Liver (tissue), 9 donors: ENCODE data around the gene NDOR1. TPM values are rescaled to one million over a fixed set of nuclear protein-coding genes. Genes with fewer than 3 reads are reported as not detected.

Experiments used
- DNase-seq: peaks from one replicate; pipeline ENCODE4 v3.0.0-alpha.2; 2017; ENCODE audit warnings: low spot score
- H3K27ac ChIP-seq, 2 donors: one replicate each; pipeline ENCODE4 v1.7.0; 2013; ENCODE audit warnings: inconsistent platforms in 2 of 2, low read length in 2 of 2, control low read depth in 1 of 2, low read depth in 1 of 2, mild to moderate bottlenecking in 1 of 2
- H3K27me3 ChIP-seq, 4 donors: one replicate each; pipeline versions ENCODE4 v1.6.1 to v1.7.0; 2013; ENCODE audit warnings: low read length in 3 of 4, inconsistent platforms in 1 of 4, mild to moderate bottlenecking in 1 of 4, moderate library complexity in 1 of 4; ENCODE audit not compliant: control insufficient read depth in 4 of 4, insufficient read depth in 4 of 4
- H3K36me3 ChIP-seq, 4 donors: one replicate each; pipeline versions ENCODE4 v1.6.1 to v1.7.0; 2013; ENCODE audit warnings: low read length in 3 of 4, mild to moderate bottlenecking in 3 of 4, low read depth in 1 of 4, moderate library complexity in 1 of 4; ENCODE audit not compliant: control insufficient read depth in 4 of 4, insufficient read depth in 3 of 4
- H3K4me1 ChIP-seq, 4 donors: one replicate each; pipeline versions ENCODE4 v1.6.1 to v1.7.0; 2013; ENCODE audit warnings: low read length in 3 of 4, mild to moderate bottlenecking in 3 of 4, moderate library complexity in 1 of 4; ENCODE audit not compliant: control insufficient read depth in 4 of 4, insufficient read depth in 4 of 4
- H3K4me3 ChIP-seq, 3 donors: one replicate each; pipeline versions ENCODE4 v1.6.1 to v1.7.0; 2013; ENCODE audit warnings: low read length in 3 of 3, control low read depth in 1 of 3, low read depth in 1 of 3, mild to moderate bottlenecking in 1 of 3
- H3K9ac ChIP-seq, 2 donors: one replicate each; pipeline ENCODE4 v1.7.0; 2013; ENCODE audit warnings: low read length in 2 of 2, mild to moderate bottlenecking in 2 of 2, moderate library complexity in 2 of 2, control low read depth in 1 of 2, low read depth in 1 of 2
- H3K9me3 ChIP-seq, 4 donors: one replicate each; pipeline versions ENCODE4 v1.6.1 to v1.7.0; 2013; ENCODE audit warnings: low read length in 3 of 4; ENCODE audit not compliant: control insufficient read depth in 4 of 4
- FOXA1 ChIP-seq: IDR thresholded peaks from 2 replicates; pipeline ENCODE4 v1.6.1; 2016; ENCODE audit warnings: antibody characterized with exemption
- FOXA2 ChIP-seq: IDR thresholded peaks from 2 replicates; pipeline ENCODE4 v1.6.1; 2016; ENCODE audit warnings: antibody characterized with exemption
- HNF4A ChIP-seq, 2 donors: conservative IDR thresholded peaks; 2 replicates each; pipeline ENCODE4 v1.6.1; 2016; ENCODE audit warnings: antibody characterized with exemption in 2 of 2, mild to moderate bottlenecking in 2 of 2
- MAX ChIP-seq: IDR thresholded peaks from 2 replicates; pipeline ENCODE4 v1.6.1; 2016; ENCODE audit warnings: antibody characterized with exemption
- NR2F2 ChIP-seq: IDR thresholded peaks from 2 replicates; pipeline ENCODE4 v1.6.1; 2016; ENCODE audit warnings: antibody characterized with exemption
- RAD21 ChIP-seq, 2 donors: IDR thresholded peaks; 2 replicates each; pipeline ENCODE4 v1.6.1; 2016; ENCODE audit warnings: antibody characterized with exemption in 2 of 2, mild to moderate bottlenecking in 2 of 2
- RXRA ChIP-seq, 2 donors: IDR thresholded peaks; 2 replicates each; pipeline ENCODE4 v1.6.1; 2017 to 2018; ENCODE audit warnings: antibody characterized with exemption in 2 of 2, mild to moderate bottlenecking in 1 of 2
- SP1 ChIP-seq: IDR thresholded peaks from 2 replicates; pipeline ENCODE4 v1.6.1; 2018; ENCODE audit warnings: antibody characterized with exemption, mild to moderate bottlenecking
- TAF1 ChIP-seq: conservative IDR thresholded peaks from 2 replicates; pipeline ENCODE4 v1.6.1; 2016; ENCODE audit warnings: antibody characterized with exemption, mild to moderate bottlenecking
- YY1 ChIP-seq: IDR thresholded peaks from 2 replicates; pipeline ENCODE4 v1.6.1; 2016; ENCODE audit warnings: antibody characterized with exemption, mild to moderate bottlenecking
- WGBS: extraction: QIAGEN DNeasy Blood & Tissue Kit; methylation state at CpG from one replicate; pipeline ENCODE4 v1.1.7; 2013; 5-methylcytosine and 5-hydroxymethylcytosine counted together
- polyA plus RNA-seq, 2 donors: library from polyadenylated mRNA; stranded (reverse) in 1 of 2; unstranded in 1 of 2; fragments of 200-250 nt in 1 of 2; fragments of >200 nt in 1 of 2; fragmentation: Nextera tagmentation in 1 of 2; extraction: Ambion mirVana in 1 of 2; gene quantifications; one replicate each; pipeline versions ENCODE4 v1.2.1 to v1.2.3, GENCODE V29; 2013 to 2015
- total RNA-seq, 2 donors: library from RNA; depleted of rRNA; stranded (reverse); fragments of >200 nt; gene quantifications; one replicate each; pipeline ENCODE4 v1.2.3, GENCODE V29; 2014
- TF ChIP-seq, protein P1 (sequence below): fragments of 150-350 bp; IDR thresholded peaks from 2 replicates; pipeline ENCODE4 v1.5.1; 2017; ENCODE audit warnings: improper control_type of control experiment, low read depth, low read length; ENCODE audit not compliant: missing input control
- donor health status: healthy.
- donor health status: healthy.
- donor health status: healthy.
- donor health status: healthy.
- donor health status: healthy.

Gene NDOR1
- total and polyA plus RNA-seq, 4 donors = 2.5 to 4.7 (median 3.2) TPM

- Histone ChIP-seq H3K27me3 (peaks cover 5 to 22% (median 9%) of the 10 kb centered on the region in 4 donors), H3K27ac (no peak overlapping the region), H3K36me3 (no peaks in the 10 kb centered on the region), H3K4me3 (no peak overlapping the region), H3K4me1 (peaks cover 18 to 24% (median 19%) of the 10 kb centered on the region in 4 donors), H3K9ac (no peak overlapping the region), H3K9me3 (no peaks in the 10 kb centered on the region)
- no peak for DNase-seq
- TF ChIP-seq, protein P1, sequence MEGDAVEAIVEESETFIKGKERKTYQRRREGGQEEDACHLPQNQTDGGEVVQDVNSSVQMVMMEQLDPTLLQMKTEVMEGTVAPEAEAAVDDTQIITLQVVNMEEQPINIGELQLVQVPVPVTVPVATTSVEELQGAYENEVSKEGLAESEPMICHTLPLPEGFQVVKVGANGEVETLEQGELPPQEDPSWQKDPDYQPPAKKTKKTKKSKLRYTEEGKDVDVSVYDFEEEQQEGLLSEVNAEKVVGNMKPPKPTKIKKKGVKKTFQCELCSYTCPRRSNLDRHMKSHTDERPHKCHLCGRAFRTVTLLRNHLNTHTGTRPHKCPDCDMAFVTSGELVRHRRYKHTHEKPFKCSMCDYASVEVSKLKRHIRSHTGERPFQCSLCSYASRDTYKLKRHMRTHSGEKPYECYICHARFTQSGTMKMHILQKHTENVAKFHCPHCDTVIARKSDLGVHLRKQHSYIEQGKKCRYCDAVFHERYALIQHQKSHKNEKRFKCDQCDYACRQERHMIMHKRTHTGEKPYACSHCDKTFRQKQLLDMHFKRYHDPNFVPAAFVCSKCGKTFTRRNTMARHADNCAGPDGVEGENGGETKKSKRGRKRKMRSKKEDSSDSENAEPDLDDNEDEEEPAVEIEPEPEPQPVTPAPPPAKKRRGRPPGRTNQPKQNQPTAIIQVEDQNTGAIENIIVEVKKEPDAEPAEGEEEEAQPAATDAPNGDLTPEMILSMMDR = no peak
- TF ChIP-seq NR2F2 (no peak), RAD21 (IDR thresholded peaks at IDR 0.05) (no peak), FOXA2 (no peak), RXRA (IDR thresholded peaks at IDR 0.05) (no peak)
- 82% methylated on average over 22 of the region's 22 CpGs for WGBS
Observed at GRCh38 chr9:137171149-137171900, 34.2 kb upstream of the NDOR1 start.

- 61% methylated on average over 21 of the region's 21 CpGs for WGBS
- Histone ChIP-seq H3K9ac (no peak overlapping the region), H3K27ac (no peak overlapping the region)
Observed at GRCh38 chr9:137172901-137173795, 32.4 kb upstream of the NDOR1 start.

GRCh38 chr9:137173796-137174664, 31.5 kb upstream of the NDOR1 start:
- no peak for DNase-seq
- TF ChIP-seq FOXA2 (no peak), HNF4A (conservative IDR thresholded peaks at IDR 0.05) (no peak), MAX (no peak), RXRA (IDR thresholded peaks at IDR 0.05) (no peak), SP1 (no peak), YY1 (no peak), FOXA1 (no peak), RAD21 (IDR thresholded peaks at IDR 0.05) (no peak), TAF1 (no peak)
- TF ChIP-seq, protein P1 = no peak

More at GRCh38 chr9:137172901-137173795, 32.4 kb upstream of the NDOR1 start:
- peaks cover 0 to 4% (median 3%) of the 10 kb centered on the region in 4 donors for H3K36me3 ChIP-seq
- peaks cover 3 to 10% (median 4%) of the 10 kb centered on the region in 4 donors for H3K27me3 ChIP-seq
- H3K4me3 ChIP-seq = no peak overlapping the region
- no peaks in the 10 kb centered on the region for H3K9me3 ChIP-seq
- H3K4me1 ChIP-seq = peaks cover 13 to 20% (median 17%) of the 10 kb centered on the region in 4 donors
- no peak for DNase-seq
- TF ChIP-seq, protein P1 = no peak

More at GRCh38 chr9:137173796-137174664, 31.5 kb upstream of the NDOR1 start:
- H3K27ac ChIP-seq = no peak overlapping the region
- no peaks in the 10 kb centered on the region for H3K9me3 ChIP-seq
- H3K4me1 ChIP-seq = peaks cover 8 to 12% (median 10%) of the 10 kb centered on the region in 4 donors
- H3K4me3 ChIP-seq = no peak overlapping the region
- no peak overlapping the region for H3K9ac ChIP-seq
- H3K27me3 ChIP-seq = peaks cover 3 to 10% (median 4%) of the 10 kb centered on the region in 4 donors
- peaks cover 0 to 7% (median 4%) of the 10 kb centered on the region in 4 donors for H3K36me3 ChIP-seq
- WGBS = 73% methylated on average over 45 of the region's 45 CpGs
